ENCODE measurements around the gene ATP8A2.

ATP8A2 gene

GRCh38 chr13:25859528-25859927 lies 487.8 kb downstream of the ATP8A2 start:
- ATAC-seq (no peak), DNase-seq (no peak)

DNA sequence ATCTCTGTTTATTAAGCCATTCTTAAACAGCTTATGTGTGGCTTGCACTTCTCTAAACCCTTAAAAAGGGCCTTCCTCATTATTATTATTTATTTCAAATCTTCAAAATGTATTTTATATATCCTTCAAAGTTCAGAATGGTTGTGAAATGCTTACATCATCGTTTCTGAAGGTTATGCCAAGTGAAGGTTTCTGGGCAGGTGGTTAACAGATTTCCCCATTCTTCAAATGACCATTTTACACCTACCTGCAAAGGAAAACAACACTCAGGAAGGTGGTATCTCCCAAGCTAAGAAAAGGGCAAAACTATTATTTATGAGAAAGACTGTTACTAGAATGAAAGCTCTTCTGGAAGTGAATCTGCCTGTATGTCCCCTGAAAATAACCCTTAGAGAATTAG lies 488.5 kb downstream of the ATP8A2 start:
- no peak for ATAC-seq
- DNase-seq: no peak

DNA sequence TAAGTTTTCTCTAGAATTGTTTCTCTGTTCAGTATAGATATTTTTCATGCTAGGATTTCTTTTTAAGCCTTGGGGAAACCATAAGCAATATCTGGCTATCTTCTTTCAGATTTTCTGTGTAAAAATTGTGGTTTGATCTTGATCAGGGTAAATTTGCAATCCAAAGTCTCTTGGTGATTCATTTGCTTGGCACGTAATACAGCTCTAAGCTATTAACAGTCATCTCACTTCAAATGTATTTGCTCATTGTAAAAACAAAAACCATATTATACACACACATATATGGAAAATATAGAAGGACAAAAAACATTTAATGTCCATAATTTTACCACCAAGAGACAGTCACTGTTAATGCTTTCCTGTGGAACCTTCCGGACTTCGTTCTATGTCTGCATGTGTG lies 489.1 kb downstream of the ATP8A2 start:
- DNase-seq: no peak
- ATAC-seq: no peak

- DNase-seq (no peak), ATAC-seq (no peak)
Measured at GRCh38 chr13:25862156-25862555, 490.4 kb downstream of the ATP8A2 start.

GRCh38 chr13:25864116-25864515 lies 492.3 kb downstream of the ATP8A2 start:
- ATAC-seq: no peak

DNA sequence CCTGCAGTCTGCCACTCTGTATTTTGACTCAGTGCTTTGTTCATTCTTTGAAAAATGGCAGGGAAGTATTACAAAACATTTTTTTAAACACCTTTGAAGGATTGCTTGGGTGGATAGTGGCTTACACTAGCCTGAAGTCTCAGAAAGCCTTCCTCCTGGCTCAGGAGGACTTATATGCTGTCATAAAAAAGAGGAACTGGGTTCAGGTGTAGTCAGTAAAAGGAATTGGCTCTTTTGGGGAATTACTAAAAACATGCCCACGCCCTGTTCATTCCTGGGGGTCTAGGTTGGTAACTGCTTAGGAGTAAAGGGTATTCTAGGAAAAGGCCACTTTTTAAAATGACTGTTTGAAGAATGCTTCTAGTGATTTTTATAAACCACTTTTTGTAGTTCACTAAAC lies 493.2 kb downstream of the ATP8A2 start:
- no peak for ATAC-seq
- no peak for DNase-seq

More at GRCh38 chr13:25864116-25864515, 492.3 kb downstream of the ATP8A2 start:
- DNase-seq: no peak

DNA sequence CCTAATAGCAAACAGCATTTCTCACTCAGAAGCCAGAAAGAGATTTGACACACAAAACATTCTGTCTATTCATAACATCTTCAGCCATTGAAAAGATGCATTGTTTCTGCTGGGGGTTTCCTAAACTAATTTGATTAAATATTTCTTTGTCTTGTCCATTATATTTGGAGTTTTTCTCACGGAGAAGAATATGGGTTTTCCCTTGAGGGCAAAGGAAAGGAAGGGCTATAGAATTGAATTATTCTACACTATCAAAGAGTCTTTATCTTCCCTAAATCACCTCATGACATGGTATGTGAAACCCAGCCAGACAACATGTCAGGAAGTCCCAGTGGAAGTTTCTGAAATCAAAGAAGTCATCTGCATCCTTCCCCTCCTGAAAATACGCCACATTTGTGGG lies 493.6 kb downstream of the ATP8A2 start:
- ATAC-seq: no peak
- no peak for DNase-seq

DNA sequence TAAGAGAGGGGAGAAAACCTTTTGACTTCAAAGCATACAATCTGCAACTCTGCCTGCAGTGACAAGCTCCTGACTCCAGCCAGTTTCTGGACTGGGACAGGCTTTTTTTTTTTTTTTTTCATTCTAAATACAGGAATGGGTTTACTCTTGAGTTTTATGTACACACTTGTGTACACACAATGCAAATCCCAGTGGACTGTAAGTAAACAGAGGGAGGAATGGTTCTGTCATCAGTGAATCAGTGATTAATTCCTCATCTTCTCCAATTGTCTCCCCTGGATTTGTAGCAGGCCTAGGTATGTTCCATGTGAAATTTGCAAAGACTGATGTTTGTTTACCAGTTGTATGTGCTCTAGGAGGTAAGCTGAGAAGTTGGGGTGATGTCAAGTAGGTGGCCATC lies 495.3 kb downstream of the ATP8A2 start:
- DNase-seq (no peak), ATAC-seq (no peak)

DNA sequence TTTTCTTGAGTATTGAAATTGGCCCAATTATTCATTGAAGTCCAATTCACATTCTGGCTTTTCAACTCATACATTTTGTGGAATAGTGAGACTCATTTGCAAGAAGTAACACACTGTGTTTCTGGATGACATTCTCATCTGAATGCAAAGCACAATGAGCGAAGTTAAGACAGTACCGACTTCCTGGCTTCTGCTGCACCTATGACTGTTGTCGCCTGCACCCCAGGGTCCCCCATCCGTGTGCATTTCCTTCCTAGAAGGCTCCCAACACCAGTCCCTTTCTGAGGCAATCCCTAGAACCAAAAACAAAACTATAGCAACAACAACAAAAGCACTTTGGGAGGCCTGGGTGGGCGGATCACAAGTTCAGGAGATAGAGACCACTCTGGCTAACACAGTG lies 496.7 kb downstream of the ATP8A2 start:
- ATAC-seq (no peak), DNase-seq (no peak)

GRCh38 chr13:25869941-25870340 lies 498.2 kb downstream of the ATP8A2 start:
- no peak for ATAC-seq

DNA sequence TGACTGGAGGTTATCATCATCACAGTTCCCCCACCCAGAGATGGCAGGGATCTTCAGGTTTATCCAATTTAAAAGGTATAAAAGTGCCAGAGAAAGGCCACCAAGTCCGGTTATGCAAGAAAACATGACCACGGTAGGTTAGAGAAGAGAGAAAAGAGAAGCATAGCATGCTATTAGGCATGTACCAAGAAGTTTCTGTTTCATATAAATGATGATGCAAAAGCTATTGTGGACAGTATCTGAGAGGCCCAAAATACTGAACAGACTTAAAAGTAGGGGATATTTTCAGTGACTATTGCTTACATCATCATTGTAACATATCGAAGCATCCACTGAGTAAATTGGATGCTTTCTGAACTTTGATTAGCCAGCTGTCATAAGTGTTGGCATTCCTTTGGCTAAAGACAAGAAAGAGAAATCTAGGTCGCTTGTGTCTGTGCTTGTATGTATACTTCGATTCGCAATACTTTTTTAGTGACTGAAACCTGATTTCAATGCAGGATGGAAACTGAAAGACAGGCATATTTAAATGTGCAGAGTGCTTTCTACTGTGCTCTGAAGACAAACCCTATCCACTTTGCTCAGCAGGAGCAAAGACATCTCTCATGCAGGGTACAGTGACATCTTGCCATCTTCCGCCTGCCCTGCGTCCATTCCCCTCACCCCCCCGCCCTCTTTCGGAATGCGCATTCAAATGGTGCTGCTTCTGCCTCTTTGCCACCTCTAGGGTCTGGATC lies 499.8 kb downstream of the ATP8A2 start:
- no peak for ATAC-seq
- DNase-seq: no peak

More at GRCh38 chr13:25869941-25870340, 498.2 kb downstream of the ATP8A2 start:
- no peak for DNase-seq

DNA sequence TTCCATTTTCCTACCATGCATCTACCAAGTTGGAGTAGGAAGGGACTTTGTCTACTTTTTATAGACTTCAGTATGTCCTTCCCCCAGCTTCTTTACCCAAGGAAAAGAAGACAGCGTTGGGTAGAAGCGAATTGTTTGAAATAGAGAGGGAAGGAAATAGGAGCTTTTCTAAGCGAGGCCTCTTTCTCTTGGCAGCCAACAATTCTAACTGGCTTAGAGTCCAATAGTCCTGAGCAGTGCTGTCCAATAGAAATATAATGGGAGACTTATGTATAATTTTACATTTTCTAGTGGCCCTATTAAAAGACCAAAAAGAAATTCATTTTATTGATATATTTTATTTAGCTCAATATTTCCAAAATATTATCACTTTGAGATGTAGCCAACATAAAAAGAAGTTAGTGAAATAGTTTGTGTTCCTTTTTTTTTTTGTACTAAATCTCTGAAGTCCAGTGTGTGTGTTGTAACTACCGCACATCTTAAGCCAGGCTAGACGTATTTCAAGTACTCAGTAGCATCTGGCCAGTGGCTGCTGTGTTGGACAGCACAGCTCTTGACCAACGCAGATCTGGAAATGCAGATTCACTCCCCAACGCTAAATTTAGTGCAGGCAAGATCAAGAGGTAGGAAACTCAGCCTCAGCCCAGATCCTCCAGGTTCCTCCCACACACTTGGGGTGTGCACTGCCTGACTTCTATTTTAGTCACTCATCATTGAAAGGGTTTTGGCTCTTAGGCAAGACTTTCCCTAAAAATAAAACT lies 500.9 kb downstream of the ATP8A2 start:
- peak; percentile 58 for ATAC-seq
- peak; percentile 14 for DNase-seq

DNA sequence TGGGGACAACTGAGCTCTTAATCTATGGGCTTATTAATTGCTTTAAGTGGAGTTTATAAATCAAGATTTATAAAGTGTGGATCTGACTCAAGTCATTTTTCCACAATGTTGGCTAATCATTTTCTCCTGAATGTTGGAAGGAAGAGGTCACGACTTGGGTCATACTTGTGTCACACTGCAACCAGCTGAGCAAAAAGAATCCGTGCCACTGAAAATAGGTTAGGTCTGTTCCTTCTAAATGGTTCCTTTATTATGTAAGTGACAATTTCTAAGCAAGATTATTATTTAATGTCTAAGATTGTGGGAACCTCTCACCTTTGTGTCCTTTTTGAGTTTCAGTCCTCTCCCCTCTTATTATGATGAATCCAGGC lies 501.5 kb downstream of the ATP8A2 start:
- ATAC-seq: no peak

GRCh38 chr13:25874064-25874737 lies 502.4 kb downstream of the ATP8A2 start:
- DNase-seq (no peak), ATAC-seq (peak; percentile 26)

More for the DNA sequence above, 501.5 kb downstream of the ATP8A2 start:
- DNase-seq: no peak

DNA sequence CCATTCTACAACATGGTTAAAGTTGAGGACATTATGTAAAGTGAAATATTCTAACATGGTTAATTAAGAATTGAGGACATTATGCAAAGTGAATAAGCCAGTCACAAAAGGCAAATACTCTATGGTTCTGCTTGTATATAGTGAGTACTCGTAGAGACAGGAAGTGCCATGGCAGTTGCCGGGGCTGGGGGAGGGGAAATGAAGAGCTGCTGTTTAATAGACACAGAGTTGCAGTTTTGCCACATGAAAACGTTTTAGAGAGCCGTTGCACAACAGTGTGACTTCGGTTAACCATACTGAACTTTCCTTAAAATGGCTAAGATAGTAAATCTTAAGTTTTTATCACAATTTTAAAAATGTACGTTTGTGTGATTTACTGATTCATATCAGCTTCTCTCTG lies 503.1 kb downstream of the ATP8A2 start:
- ATAC-seq: peak; percentile 50
- peak; percentile 66 for DNase-seq

GRCh38 chr13:25876247-25876646 lies 504.5 kb downstream of the ATP8A2 start:
- no peak for ATAC-seq
- DNase-seq: no peak

DNA sequence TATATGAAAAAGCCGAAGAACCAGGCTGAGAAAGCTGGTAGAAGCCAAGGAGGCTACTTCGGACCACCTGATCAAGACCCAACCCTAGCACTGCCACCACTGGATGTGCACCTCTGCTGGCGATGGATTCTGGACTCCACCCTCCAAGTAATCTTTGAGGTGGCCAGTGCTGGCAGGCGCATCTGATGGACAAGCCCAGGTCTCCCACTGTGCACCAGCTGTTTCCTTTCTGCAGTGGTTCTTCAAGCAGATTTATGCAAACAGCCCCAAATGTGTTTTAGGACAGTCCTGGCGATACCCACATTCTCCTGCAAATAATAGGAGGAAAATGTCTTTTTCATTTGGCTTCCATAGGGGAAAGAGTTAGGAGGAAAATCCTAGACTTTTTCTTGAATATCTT lies 507.7 kb downstream of the ATP8A2 start:
- no peak for DNase-seq
- no peak for ATAC-seq

DNA sequence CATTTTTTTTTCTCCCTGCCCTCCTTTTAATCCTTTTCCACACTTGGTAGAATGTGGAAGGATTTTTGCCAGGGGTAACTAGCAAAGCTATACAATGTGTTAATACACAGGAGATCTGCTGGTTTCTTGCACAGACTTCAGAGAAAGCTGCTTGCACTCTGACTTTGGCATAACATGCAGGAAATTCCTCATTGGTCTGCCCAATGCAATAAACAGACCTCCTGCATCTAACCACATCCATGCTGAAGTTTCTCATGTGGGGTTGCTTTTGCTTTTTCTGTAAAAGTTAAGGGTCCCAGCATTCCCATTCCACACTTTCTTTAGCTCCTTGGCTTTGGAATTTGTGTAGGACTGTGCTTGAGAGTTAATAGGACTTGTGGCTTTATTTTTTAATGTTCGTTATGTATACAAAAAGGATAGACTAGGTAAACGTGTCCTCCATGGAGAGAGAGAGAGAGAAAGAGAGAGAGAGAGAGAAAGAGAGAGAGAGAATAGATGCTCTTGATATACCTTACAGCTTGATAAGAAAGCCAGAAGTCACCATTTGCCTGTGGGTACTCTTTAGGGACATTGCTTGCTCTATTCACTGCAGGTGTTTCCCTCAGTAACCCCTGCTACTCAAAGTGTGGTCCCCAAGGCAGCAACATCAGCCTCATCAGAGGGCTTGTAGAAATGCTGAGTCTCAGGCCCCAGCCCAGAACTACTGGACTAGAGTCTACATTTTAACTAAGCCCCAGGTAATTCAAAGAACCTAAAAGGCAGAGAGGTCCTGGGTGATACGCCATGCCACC lies 509.6 kb downstream of the ATP8A2 start:
- no peak for DNase-seq
- no peak for ATAC-seq

DNA sequence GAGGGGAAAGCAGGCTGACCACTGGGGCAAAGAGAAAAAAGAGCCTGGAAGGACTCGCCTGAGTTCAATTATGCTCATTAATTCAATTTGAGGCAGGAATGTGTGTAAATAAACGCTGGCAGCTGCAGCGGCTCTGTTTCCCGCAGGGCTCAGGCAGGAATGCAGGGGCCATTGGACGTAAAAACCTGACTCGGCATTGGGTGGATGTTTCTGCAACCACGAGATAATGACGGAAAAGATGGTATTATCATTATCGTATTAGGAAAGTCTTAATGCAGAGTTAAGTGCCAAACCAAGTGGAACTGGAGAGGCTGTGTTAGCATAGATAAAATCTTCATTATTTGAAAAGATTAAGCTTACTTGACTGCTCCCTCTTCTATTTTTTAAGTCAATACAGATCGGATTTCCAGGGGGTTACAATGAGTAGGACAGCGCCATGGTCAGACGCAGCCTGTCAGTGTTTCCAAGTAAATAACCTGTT lies 510.2 kb downstream of the ATP8A2 start:
- DNase-seq (no peak), ATAC-seq (no peak)

- ATAC-seq (no peak), DNase-seq (no peak)
Measured at GRCh38 chr13:25882466-25883357, 510.9 kb downstream of the ATP8A2 start.

GRCh38 chr13:25885418-25885817 lies 513.6 kb downstream of the ATP8A2 start:
- DNase-seq (no peak), ATAC-seq (no peak)
